ENCODE results near the gene LOC128125822.
"Not testable (repeated sequence)": the region's sequence is repeated elsewhere in the genome, so short reads cannot be mapped to it uniquely, and the experiment has no call there.

Gene LOC128125822

GRCh38 chr6:63572044-63572746 lies at the start of gene LOC128125822, which contains the start of gene PTP4A1:
TSS of gene LOC128125822 (plus strand) at chr6:63572480.
TSS of gene PTP4A1 (plus strand) at chr6:63572480. CDS start at chr6:63576881, 4,401 bp downstream.
- peak; percentile 94 for DNase-seq

- DNase-seq: not testable (repeated sequence)
Observed at GRCh38 chr6:63522911-63523287, 49.4 kb upstream of the LOC128125822 start.

- no peak for DNase-seq
Observed at GRCh38 chr6:63523630-63524029, 48.6 kb upstream of the LOC128125822 start.

- no peak for DNase-seq
Observed at GRCh38 chr6:63525186-63525878, 46.9 kb upstream of the LOC128125822 start.

GRCh38 chr6:63526931-63527330 lies 45.3 kb upstream of the LOC128125822 start:
- DNase-seq: no peak

- no peak for DNase-seq
Observed at GRCh38 chr6:63527658-63528514, 44.4 kb upstream of the LOC128125822 start.

GRCh38 chr6:63529498-63529897 lies 42.8 kb upstream of the LOC128125822 start:
- no peak for DNase-seq

GRCh38 chr6:63530182-63530581 lies 42.1 kb upstream of the LOC128125822 start:
- DNase-seq: no peak

- no peak for DNase-seq
Observed at GRCh38 chr6:63530991-63531390, 41.3 kb upstream of the LOC128125822 start.

GRCh38 chr6:63533026-63533425 lies 39.3 kb upstream of the LOC128125822 start:
- no peak for DNase-seq

- no peak for DNase-seq
Observed at GRCh38 chr6:63533952-63534351, 38.3 kb upstream of the LOC128125822 start.

- no peak for DNase-seq
Observed at GRCh38 chr6:63537201-63537958, 34.9 kb upstream of the LOC128125822 start.

GRCh38 chr6:63537959-63538300 lies 34.4 kb upstream of the LOC128125822 start:
- DNase-seq: no peak

- DNase-seq: no peak
Observed at GRCh38 chr6:63538550-63538949, 33.7 kb upstream of the LOC128125822 start.

GRCh38 chr6:63543001-63543400 lies 29.3 kb upstream of the LOC128125822 start:
- no peak for DNase-seq

- no peak for DNase-seq
Observed at GRCh38 chr6:63543982-63544381, 28.3 kb upstream of the LOC128125822 start.

- DNase-seq: no peak
Observed at GRCh38 chr6:63546236-63546635, 26.0 kb upstream of the LOC128125822 start.

- no peak for DNase-seq
Observed at GRCh38 chr6:63546697-63547096, 25.6 kb upstream of the LOC128125822 start.

- DNase-seq: no peak
Observed at GRCh38 chr6:63549076-63549475, 23.2 kb upstream of the LOC128125822 start.

- DNase-seq: no peak
Observed at GRCh38 chr6:63553208-63553607, 19.1 kb upstream of the LOC128125822 start.

GRCh38 chr6:63553900-63554299 lies 18.4 kb upstream of the LOC128125822 start:
- no peak for DNase-seq

- DNase-seq: no peak
Observed at GRCh38 chr6:63554782-63555181, 17.5 kb upstream of the LOC128125822 start.

- no peak for DNase-seq
Observed at GRCh38 chr6:63556369-63556768, 15.9 kb upstream of the LOC128125822 start.

Measured in T-helper 9 cell (primary cell).